Liver (tissue), 3 donors: Measurements from ENCODE around the gene GPR61.

Experiments used
- CTCF ChIP-seq: fragments of 150-350 bp; IDR thresholded peaks from 2 replicates; pipeline ENCODE4 v1.5.1; 2017; ENCODE audit warnings: improper control_type of control experiment, low read depth, low read length; ENCODE audit not compliant: missing input control
- GABPA ChIP-seq, 2 donors: IDR thresholded peaks in 1 of 2; conservative IDR thresholded peaks in 1 of 2; 2 replicates each; pipeline ENCODE4 v1.6.1; 2016; ENCODE audit warnings: antibody characterized with exemption in 2 of 2, mild to moderate bottlenecking in 1 of 2, moderate library complexity in 1 of 2
- MAX ChIP-seq: IDR thresholded peaks from 2 replicates; pipeline ENCODE4 v1.6.1; 2016; ENCODE audit warnings: antibody characterized with exemption
- RAD21 ChIP-seq, 2 donors: IDR thresholded peaks; 2 replicates each; pipeline ENCODE4 v1.6.1; 2016; ENCODE audit warnings: antibody characterized with exemption in 2 of 2, mild to moderate bottlenecking in 2 of 2
- SP1 ChIP-seq: IDR thresholded peaks from 2 replicates; pipeline ENCODE4 v1.6.1; 2018; ENCODE audit warnings: antibody characterized with exemption, mild to moderate bottlenecking
- YY1 ChIP-seq: IDR thresholded peaks from 2 replicates; pipeline ENCODE4 v1.6.1; 2016; ENCODE audit warnings: antibody characterized with exemption, mild to moderate bottlenecking
- donor health status: healthy.
- donor health status: healthy.

- no peak for TF ChIP-seq SP1
- no peak for TF ChIP-seq RAD21 (IDR thresholded peaks at IDR 0.05)
- TF ChIP-seq CTCF = no peak
- no peak for TF ChIP-seq MAX
- no peak for TF ChIP-seq YY1
- TF ChIP-seq GABPA (IDR thresholded peaks at IDR 0.05 in 1 of 2, conservative IDR thresholded peaks at IDR 0.05 in 1 of 2) = no peak
Observed at GRCh38 chr1:109528712-109529111, 11.0 kb upstream of the GPR61 start.
